HG02938 (cell line): ENCODE data around the gene SEPTIN8.

ENCODE experiments used
- ATAC-seq: cut with Tn5 transposase; IDR thresholded peaks from one replicate; pipeline ENCODE4 v1.9.1; 2021; ENCODE audit warnings: mild to moderate bottlenecking, moderate library complexity; ENCODE audit not compliant: unreplicated experiment

The SEPTIN8 gene

DNA sequence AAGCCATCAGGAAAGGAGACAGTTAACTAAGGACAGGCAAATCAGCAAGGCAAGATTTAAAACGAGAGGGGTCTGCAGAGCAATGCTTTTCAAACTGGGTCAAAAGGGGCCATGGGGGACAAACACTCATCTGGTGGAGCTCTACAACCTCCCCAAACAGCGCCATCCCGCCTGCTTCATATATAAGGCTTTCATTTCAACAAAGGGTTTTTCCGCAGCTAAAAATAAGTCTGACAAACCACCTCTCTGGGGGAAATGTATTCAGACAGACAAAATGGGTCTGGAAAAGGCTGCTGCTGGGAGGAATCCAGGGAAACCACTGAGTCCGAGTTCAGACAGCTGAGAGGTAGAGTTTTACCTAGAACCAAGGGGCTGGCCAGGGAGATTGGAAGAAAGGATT lies 8.3 kb upstream of the SEPTIN8 start:
- no peak for ATAC-seq

- no peak for ATAC-seq
Observed at GRCh38 chr5:132782101-132782500, 5.1 kb upstream of the SEPTIN8 start.

GRCh38 chr5:132781029-132781428 lies 4.0 kb upstream of the SEPTIN8 start:
- no peak for ATAC-seq

DNA sequence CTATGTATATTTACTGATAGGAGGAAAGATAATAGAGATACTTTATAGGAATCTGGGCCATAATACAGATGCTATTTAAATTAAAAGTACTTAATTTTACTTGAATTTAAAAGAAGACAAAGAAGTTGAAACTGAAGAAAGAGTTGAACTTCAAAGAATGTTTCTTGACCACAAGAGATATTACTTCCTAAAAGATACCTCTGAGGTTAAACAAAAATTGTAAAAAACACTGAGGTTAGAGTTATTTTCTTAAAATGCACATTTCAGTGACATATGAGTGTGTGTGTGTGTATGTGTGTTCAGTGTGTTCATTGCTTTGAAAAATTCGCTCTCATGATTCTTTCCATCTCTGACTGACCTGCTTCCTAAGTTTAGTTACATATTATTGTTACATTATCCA lies 3.5 kb upstream of the SEPTIN8 start:
- ATAC-seq, result no peak

DNA sequence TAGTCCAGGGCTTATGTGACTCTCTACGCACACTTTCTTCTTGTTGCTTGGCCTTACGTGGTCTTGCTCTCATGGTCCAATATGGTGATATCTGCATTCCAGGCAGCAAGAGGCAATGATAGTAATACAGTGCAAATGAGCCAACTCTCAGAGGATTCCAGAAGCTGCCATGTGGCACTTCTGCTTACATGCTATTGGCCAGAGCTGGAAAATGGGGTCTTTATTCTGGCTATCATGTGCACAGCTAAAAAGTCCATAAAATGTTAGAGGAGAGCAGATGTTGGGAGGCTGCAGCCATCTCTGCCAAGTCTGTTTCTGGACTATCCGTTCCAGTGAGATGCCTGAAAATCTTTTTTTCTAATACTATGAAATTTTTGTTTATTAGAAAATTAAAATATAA lies 2.9 kb upstream of the SEPTIN8 start:
- no peak for ATAC-seq

DNA sequence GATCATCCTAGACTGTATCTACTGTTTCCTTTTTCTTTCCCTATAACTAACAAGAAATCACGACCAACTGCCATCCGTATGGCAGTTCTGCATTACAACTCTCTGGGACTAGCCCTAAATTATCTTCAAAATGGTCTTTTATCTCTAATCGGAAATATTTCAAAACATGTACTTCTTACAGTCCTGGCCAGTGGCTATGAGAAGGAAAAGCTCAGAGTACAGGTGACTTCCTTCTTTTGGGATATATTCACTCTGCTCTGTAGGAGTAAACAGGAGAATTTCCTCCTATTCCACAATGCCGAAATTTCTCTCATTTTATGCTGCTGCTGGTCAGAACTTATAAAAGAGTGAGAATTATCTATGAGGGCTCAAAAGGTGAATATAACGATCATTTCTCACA lies 1.8 kb upstream of the SEPTIN8 start:
- ATAC-seq, result no peak

DNA sequence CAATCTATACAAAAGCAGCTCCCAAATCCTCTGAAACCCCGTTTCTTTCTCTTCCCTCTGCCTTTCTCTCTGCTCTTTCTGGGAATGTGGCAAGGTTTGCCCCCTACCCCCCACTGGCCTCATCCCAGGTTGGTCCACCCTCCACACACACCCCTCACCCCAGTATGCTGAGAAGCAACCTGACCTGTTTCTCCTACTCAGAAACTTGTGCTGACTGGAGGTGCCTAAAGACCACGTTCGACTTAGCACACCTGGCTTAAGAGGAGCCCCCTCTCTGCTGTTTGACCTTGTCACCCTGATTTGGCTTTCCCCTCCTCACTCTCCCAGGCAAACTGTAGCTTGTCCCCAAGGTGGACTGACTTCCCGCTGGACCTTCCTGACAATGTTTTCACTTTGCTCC lies 1.1 kb upstream of the SEPTIN8 start:
- ATAC-seq, result no peak

- no peak for ATAC-seq
Observed at GRCh38 chr5:132776938-132777208, 166 bp downstream of the SEPTIN8 start.

- ATAC-seq, result no peak
Observed at GRCh38 chr5:132776131-132776937, 705 bp downstream of the SEPTIN8 start.

- ATAC-seq, result no peak
Observed at GRCh38 chr5:132775476-132775961, 1.5 kb downstream of the SEPTIN8 start.

DNA sequence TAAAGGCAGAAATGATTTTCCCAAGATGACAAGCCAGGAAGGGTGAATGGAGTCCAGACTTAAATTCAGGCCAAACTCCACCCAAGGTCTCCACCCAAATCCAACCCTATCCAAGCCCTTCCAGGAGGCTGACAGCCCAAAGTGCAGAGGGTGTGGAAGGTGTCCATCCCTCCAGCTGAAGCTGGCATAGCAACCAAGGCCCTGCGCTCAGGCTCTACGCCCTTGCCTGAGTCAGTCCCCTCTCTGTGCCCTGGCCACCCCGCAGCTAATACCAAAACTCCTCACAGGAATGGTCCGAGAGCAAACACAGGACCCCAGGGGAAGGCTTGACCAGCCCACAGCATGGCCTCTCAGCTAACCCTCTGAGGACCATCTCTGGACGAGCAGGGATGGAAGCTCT lies 2.1 kb downstream of the SEPTIN8 start:
- no peak for ATAC-seq

DNA sequence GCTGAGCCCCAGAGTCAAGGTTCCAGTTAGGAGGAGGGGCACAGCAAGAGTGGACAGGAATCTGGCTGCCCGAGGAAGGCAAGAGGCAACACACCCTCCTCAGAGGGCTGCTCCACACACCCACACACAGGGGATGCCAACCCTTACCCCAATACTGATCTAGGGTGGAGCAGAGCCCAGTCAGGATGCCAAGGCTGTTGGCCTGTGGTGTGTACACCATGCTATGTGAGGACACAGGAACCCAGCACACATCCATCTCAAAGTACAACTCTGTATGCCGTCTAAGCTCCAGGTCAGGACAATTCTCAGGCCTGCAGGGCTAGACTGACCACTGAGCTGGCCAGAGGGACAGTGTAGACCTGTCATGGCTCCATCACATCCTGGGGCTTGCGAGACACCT lies 2.6 kb downstream of the SEPTIN8 start:
- ATAC-seq, result no peak

DNA sequence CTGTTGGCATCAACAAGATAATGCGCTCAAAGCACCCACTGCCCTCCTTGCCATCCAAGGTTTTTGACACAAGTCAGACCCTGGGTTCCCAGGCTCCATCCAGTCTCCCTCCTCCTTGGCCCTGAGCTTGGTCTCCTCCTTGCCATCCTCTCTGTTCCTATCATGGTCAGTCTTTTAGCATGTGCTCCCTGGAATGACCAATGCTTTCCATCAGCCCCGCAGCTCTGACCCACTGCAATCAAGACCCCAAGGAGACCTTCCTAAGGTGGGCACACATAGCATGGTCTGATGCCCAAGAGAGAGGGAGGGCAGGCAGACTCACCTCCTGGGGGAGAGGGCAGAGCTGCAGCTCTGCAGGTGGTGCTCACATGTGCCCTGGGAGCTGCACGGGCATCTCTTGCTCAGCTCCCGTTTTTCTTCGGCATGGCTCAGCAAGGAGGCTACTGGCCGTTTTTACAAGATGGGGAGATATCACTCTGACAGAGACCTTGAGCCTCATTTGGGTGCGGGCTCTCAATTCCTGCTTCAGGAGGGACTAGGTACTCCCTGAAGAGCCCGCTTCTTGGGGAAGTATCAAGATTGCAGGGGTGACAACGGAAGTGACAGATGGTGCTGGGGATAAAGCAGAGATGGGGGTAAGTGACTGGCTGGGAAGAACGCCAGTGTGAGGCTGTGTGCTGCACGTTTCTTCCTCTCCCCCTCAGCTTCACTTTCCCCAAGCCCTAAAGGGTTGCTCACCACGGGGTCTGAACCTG lies 3.3 kb downstream of the SEPTIN8 start:
- no peak for ATAC-seq

DNA sequence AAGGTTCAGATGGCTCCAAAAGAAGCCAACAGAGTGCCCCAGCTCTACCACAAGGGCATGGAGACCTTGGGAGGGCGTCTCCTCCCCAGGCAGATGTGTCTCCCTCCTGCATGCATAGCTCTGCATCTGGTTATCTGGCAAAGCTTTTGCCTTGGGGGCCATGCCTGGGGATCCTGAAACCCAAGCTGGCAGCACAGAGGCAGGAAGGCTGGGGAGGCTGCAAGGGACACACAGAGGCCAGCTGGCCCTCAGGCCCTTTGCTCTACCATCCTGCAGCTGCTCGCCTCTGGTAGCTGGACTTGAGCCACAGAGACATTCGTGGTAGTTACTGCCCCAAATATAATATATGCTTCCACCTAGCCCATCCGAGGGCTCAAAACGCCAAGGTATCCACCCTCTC lies 3.9 kb downstream of the SEPTIN8 start:
- ATAC-seq, result no peak

DNA sequence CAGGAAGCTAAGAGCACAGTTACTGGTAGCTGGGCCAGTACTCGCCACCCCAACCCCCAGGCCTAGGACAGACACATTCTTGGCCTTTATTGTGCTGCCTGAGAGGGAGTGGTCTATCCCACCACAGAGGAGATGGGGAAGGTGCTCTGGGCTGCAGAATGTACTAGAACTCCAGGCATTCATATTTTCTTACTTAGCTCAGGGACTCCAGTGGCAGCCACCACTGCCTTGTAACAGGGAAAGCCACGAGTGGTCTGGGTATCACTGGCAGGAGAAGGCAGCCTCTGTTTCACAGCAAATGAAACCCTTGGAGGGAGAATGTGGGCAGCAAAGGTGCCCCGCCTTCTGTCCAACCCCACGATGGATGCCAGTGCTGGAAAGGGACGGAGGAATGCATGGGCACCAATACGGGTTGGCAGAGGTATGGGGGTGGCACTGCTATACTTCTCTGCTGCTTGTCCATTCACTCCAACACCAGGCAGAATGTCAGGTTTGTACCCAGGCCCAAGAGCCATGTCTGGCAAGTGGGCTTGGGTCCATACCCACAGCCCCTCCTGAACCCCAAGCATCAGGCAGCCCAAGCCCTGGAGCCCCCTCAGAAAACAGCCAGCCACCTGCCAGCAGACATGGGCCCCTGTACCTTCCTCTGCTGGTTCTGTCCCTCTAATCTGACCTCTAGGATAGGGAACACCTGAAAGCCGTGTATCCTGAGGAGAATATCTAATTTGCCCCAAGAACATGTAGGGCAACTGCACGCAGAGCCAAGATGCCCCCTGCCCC lies 4.6 kb downstream of the SEPTIN8 start:
- ATAC-seq, result no peak

DNA sequence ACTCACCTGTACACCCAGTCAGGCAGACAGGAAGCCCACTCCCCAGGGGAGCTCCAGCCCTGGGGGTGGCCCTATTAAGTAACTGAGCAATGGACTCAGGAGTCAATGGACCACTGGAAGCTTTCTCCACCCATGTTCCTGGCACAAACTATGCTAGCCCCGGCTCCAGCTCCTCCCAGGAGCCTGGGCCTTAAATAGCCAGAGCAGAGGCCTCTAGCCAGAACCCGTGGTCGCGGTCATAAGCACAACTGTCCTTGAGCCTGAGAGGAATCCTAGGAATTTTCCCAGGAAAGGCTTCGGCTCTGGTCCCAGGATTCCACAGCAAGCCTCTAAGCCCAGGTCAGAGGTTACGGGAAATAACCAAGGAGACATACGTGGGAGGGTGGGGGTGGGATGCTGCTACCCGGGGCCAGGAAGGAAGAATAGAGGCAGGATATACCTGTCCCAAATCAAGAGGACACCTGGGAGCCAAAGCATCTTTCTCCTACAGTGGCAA lies 5.5 kb downstream of the SEPTIN8 start:
- no peak for ATAC-seq

DNA sequence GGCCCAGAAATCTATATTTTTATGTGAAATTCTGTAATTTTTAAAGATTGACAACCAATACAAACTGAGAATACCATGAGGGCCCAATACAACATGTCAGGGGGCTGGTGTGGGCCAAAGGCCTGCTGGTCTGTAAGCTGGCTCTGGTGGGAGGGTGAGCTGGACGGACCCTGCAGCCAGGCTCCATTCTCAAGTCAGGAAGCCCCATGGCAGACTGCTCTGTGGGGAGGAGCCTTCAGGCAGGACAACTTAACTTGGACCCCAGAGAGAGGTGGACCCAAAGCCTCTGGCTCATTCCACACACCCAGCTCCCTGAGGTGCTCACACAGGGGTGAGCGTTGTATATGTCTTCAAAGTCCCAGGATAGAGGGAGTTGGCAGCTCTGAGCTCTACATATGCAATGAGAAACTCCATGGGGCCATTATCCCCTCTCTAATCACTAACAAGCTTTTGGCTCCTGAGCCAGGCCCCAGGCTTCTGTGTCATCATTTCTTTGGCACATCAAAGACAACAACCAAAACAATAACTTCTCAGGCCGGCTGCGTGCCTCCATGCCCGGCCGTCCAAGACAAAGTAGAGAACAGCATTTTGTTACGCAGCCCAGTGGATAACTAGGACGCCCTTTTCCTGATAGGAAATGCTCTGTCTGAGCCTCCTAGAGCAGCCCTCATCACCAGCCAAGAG lies 6.4 kb downstream of the SEPTIN8 start:
- ATAC-seq, result no peak

- no peak for ATAC-seq
Observed at GRCh38 chr5:132768485-132768868, 8.6 kb downstream of the SEPTIN8 start.

GRCh38 chr5:132767150-132767549 lies 9.9 kb downstream of the SEPTIN8 start:
- no peak for ATAC-seq

GRCh38 chr5:132766806-132767055 lies 10.3 kb downstream of the SEPTIN8 start:
- ATAC-seq, result no peak
